CD4-positive, alpha-beta memory T cell (primary cell): ENCODE results near the gene PNN. TPM values are rescaled to one million over a fixed set of nuclear protein-coding genes. Genes with fewer than 3 reads are reported as not detected.
"Not testable (repeated sequence)": the region's sequence is repeated elsewhere in the genome, so short reads cannot be mapped to it uniquely, and the experiment has no call there.

ENCODE experiments used
- CTCF ChIA-PET: fragments of 350-600 bp; sonication (Branson Sonifier 250); formaldehyde crosslinking; loops from one replicate; lab custom pipeline; 2021; ENCODE audit warnings: inconsistent platforms; ENCODE audit not compliant: partially characterized antibody; lab: Charles Lee
- POLR2A ChIA-PET: fragments of 350-600 bp; sonication (Branson Sonifier 250); formaldehyde crosslinking; loops from one replicate; lab custom pipeline; 2021; ENCODE audit not compliant: partially characterized antibody; lab: Charles Lee
- DNase-seq, 5 donors: peaks; one replicate each; pipeline versions ENCODE4 v3.0.0 to v3.0.0-alpha.2; 2020 to 2022; ENCODE audit warnings: mixed read lengths in 1 of 5
- H3K27ac ChIP-seq: one replicate; pipeline ENCODE4 v1.7.0; 2013; ENCODE audit warnings: low read depth, low read length
- H3K27me3 ChIP-seq: 2 replicates; pipeline ENCODE4 v1.7.0; 2013; ENCODE audit warnings: mild to moderate bottlenecking, low read length, moderate library complexity; ENCODE audit not compliant: insufficient read depth
- H3K36me3 ChIP-seq: 2 replicates; pipeline ENCODE4 v1.7.0; 2013; ENCODE audit warnings: mild to moderate bottlenecking, low read length, moderate library complexity; ENCODE audit not compliant: insufficient read depth
- H3K4me1 ChIP-seq: 2 replicates; pipeline ENCODE4 v1.7.0; 2013; ENCODE audit warnings: mild to moderate bottlenecking, low read length, moderate library complexity; ENCODE audit not compliant: insufficient read depth
- H3K4me3 ChIP-seq, 2 donors: one replicate each; pipeline ENCODE4 v1.7.0; 2013; ENCODE audit warnings: low read length in 2 of 2, mild to moderate bottlenecking in 1 of 2
- H3K9me3 ChIP-seq, 2 donors: one replicate each; pipeline ENCODE4 v1.7.0; 2013; ENCODE audit warnings: low read length in 2 of 2, control low read depth in 1 of 2; ENCODE audit not compliant: control insufficient read depth in 1 of 2
- H3K27ac Mint-ChIP-seq, 7 donors: one replicate each; pipeline ENCODE4 v1.8.0; 2020 to 2021; ENCODE audit warnings: mixed read lengths in 7 of 7, mild to moderate bottlenecking in 6 of 7, inconsistent platforms in 3 of 7, moderate library complexity in 3 of 7
- H3K27me3 Mint-ChIP-seq, 2 donors: one replicate each; pipeline ENCODE4 v1.8.0; 2020 to 2021; ENCODE audit warnings: mixed read lengths in 2 of 2
- H3K36me3 Mint-ChIP-seq, 2 donors: one replicate each; pipeline ENCODE4 v1.8.0; 2020 to 2021; ENCODE audit warnings: mixed read lengths in 2 of 2, inconsistent platforms in 1 of 2, mild to moderate bottlenecking in 1 of 2
- H3K4me1 Mint-ChIP-seq, 4 donors: one replicate each; pipeline ENCODE4 v1.8.0; 2020 to 2021; ENCODE audit warnings: mixed read lengths in 4 of 4, mild to moderate bottlenecking in 1 of 4
- H3K4me3 Mint-ChIP-seq, 8 donors: one replicate each; pipeline ENCODE4 v1.8.0; 2020 to 2021; ENCODE audit warnings: mixed read lengths in 8 of 8, mild to moderate bottlenecking in 7 of 8, moderate library complexity in 6 of 8, inconsistent platforms in 3 of 8
- H3K9me3 Mint-ChIP-seq, 8 donors: one replicate each; pipeline ENCODE4 v1.8.0; 2020 to 2021; ENCODE audit warnings: mixed read lengths in 8 of 8, mild to moderate bottlenecking in 5 of 8, inconsistent platforms in 3 of 8, moderate library complexity in 1 of 8
- intact Hi-C: fragments of 100-400 bp; cut with micrococcal nuclease; formaldehyde crosslinking; loops from one replicate; pipeline ENCODE4 v1.15.1; 2023
- polyA plus RNA-seq, 2 donors: library from polyadenylated mRNA; unstranded; fragments of 300-500 nt; fragmentation: Illumina TruSeq; gene quantifications; one replicate each; pipeline ENCODE4 v1.2.3, GENCODE V29; 2021
- total RNA-seq, 2 experiments: library from RNA; stranded (reverse); gene quantifications; one replicate each; pipeline ENCODE4 v1.2.3, GENCODE V29; 2021

The PNN gene
- total and polyA plus RNA-seq, 4 experiments from 2014 or later, result 10.3 to 93.8 (median 60.9) TPM

DNA sequence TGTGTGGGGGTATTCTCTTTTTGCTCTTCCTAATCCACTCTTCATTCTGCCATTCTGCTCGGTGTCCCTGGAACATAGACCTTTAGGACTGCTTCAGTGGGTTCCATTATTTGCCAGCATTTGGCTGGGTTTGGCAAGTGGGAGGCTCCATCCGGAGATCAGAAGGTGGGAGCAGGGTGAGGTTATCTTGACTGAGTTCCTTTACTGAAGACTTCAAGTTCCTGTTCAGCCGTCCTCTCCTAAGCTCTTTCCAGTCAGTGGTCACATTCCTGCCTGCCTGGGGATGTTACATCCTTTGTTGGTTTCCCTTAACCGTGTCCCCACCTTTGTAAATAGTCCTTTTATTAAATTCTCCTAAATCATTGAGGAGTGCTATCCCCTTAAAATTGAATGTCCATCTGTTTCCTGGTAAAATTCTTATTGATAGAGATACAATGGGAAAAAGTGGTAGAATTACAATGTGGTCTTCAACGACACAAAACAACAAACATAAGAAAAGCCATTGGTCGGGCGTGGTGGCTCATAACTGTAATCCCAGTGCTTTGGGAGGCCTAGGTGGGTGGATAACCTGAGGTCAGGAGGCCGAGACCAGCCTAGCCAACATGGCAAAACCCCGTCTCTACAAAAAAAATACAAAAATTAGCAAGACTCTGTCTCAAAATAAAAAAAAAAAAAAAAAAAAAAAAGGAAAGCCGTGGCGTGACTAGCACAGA, 53.6 kb downstream of the PNN start:
- Histone ChIP-seq H3K9me3 (no peaks in the 10 kb centered on the region), H3K27ac (peak overlapping the region; percentile 42), H3K4me3 (no peak overlapping the region), H3K36me3 (no peaks in the 10 kb centered on the region), H3K27me3 (no peaks in the 10 kb centered on the region), H3K4me1 (peaks cover 29% of the 10 kb centered on the region)
- intact Hi-C loops, result loop anchor here (1.0 to 2.0 kb wide), 3 partner anchors 38 to 204 kb away; partner anchors contain the start of genes FBXO33 and PNN
- Mint-ChIP-seq H3K4me3 (peak overlapping the region in 6 of 8 donors; percentile 30 to 65 (median 50)), H3K27me3 (peaks cover 1% of the 10 kb centered on the region in 2 donors), H3K9me3 (no peaks in the 10 kb centered on the region), H3K4me1 (peaks cover 18 to 37% (median 31%) of the 10 kb centered on the region in 4 donors), H3K36me3 (no peaks in the 10 kb centered on the region), H3K27ac (peak overlapping the region; percentile 81 to 94 (median 91))
- DNase-seq, result no peak
- ChIA-PET POLR2A (interaction anchor here (0.6 to 2.6 kb wide), 8 partner anchors 11 to 203 kb away, joined by 3 to 35 read pairs (median 6); partner anchors contain the start of genes FBXO33, PNN and TRAPPC6B), CTCF (interaction anchor here (0.7 to 2.0 kb wide), 5 partner anchors 9 to 205 kb away, joined by 3 to 7 read pairs (median 4); no protein-coding TSS in a partner anchor)

DNA sequence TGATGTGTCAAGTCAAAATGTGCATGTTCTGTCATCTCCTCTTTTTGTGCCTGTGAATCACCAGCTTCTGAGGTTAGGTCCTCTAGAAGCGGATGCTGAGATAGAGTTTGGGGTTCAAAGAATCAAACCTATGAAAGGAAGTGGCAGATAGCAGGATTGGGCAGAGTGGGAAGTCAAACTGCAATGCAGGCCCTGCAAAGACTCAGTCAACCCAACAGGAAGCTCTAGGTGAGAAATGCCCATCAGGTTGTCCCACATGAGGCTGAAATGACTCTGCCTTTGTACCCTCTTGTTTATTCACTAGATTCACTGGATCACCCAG, 54.1 kb downstream of the PNN start:
- Histone ChIP-seq H3K9me3 (no peaks in the 10 kb centered on the region), H3K27me3 (no peaks in the 10 kb centered on the region), H3K4me3 (no peak overlapping the region), H3K4me1 (peaks cover 34% of the 10 kb centered on the region), H3K36me3 (no peaks in the 10 kb centered on the region), H3K27ac (peak overlapping the region; percentile 42)
- H3K4me1 Mint-ChIP-seq, result peaks cover 21 to 37% (median 31%) of the 10 kb centered on the region in 4 donors
- ChIA-PET POLR2A (interaction anchor here (0.5 to 2.6 kb wide), 11 partner anchors 10 to 203 kb away, joined by 3 to 35 read pairs (median 4); partner anchors contain the start of genes FBXO33, GEMIN2, PNN and TRAPPC6B), CTCF (interaction anchor here (0.7 to 2.0 kb wide), 5 partner anchors 9 to 195 kb away, joined by 3 to 7 read pairs (median 4); no protein-coding TSS in a partner anchor)
- H3K27ac Mint-ChIP-seq, result peak overlapping the region; percentile 81 to 94 (median 91)
- H3K27me3 Mint-ChIP-seq, result no peaks in the 10 kb centered on the region
- intact Hi-C loops, result loop anchor here (1.0 to 2.0 kb wide), 3 partner anchors 37 to 204 kb away; partner anchors contain the start of genes FBXO33 and PNN
- no peaks in the 10 kb centered on the region for H3K9me3 Mint-ChIP-seq
- H3K36me3 Mint-ChIP-seq, result no peaks in the 10 kb centered on the region
- H3K4me3 Mint-ChIP-seq, result peak overlapping the region in 7 of 8 donors; percentile 0 to 65 (median 44)
- DNase-seq, result peak; percentile 56 to 80 (median 64)

DNA sequence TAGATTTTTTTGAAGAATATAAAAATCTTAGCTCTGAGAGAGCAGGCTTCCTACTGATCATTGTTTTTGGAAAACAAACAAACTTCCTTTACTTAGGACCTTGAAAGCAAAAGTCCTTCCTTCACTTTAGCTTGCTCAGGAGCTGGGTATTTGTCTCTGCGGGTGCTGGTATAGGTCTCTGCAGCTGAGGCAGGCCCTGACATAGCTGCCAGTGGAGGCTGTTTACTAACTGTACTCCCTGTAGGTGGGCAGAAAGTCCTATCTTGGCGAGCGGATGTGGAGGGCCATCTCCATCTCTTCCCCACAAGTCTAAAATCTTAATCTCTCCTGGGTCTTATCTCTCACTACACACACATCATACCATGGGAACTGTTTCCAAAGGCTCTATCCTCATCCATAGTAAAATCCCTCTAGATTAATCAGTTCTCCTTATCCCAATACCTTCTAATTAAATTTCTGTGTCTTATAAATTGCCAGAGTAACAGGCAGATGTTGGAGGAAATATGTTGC, 54.6 kb downstream of the PNN start:
- Histone ChIP-seq H3K4me3 (no peak overlapping the region), H3K27me3 (no peaks in the 10 kb centered on the region), H3K27ac (peak overlapping the region; percentile 42), H3K9me3 (no peaks in the 10 kb centered on the region), H3K36me3 (no peaks in the 10 kb centered on the region), H3K4me1 (peaks cover 35% of the 10 kb centered on the region)
- Mint-ChIP-seq H3K9me3 (no peaks in the 10 kb centered on the region), H3K4me3 (no peak overlapping the region), H3K4me1 (peaks cover 21 to 37% (median 31%) of the 10 kb centered on the region in 4 donors), H3K27ac (peak overlapping the region in 6 of 7 donors; percentile 42 to 93 (median 82)), H3K27me3 (no peaks in the 10 kb centered on the region), H3K36me3 (no peaks in the 10 kb centered on the region)
- intact Hi-C loops, result loop anchor here (1.0 to 2.0 kb wide), 3 partner anchors 37 to 203 kb away; partner anchors contain the start of genes FBXO33 and PNN
- DNase-seq, result no peak
- ChIA-PET CTCF (interaction anchor here (0.7 to 2.0 kb wide), 4 partner anchors 10 to 195 kb away, joined by 3 to 7 read pairs (median 4); no protein-coding TSS in a partner anchor), POLR2A (interaction anchor here (0.5 to 2.6 kb wide), 11 partner anchors 10 to 202 kb away, joined by 3 to 35 read pairs (median 4); partner anchors contain the start of genes FBXO33, GEMIN2, PNN and TRAPPC6B)

DNA sequence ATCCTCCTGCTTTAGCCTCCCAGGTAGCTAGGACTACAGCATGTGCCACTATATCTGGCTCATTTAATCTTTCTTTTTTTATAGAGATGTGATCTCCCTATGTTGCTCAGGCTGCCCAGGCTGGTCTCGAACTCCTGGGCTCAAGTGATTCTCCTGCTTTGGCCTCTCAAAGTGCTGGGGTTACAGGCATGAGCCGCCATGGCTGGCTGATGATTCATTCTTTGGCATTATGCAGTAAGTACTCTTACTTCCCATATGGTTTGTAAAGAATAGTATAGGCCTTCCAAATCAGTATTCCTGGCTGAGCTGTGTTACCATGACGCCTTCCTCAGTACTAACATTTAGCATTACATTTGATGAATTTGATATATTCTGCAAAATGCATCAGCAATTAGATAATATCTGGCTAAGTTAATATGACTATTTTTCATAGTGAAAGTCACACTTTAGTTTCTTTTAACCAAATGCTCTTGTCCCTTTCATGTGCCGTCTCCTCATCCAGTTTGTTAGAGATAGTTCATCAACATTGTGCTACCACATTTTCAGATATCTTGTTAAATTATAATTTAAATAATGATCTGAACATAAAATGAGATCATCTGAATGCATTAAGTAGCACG, 55.5 kb downstream of the PNN start:
- Mint-ChIP-seq H3K4me3 (no peak overlapping the region), H3K4me1 (peaks cover 21 to 37% (median 31%) of the 10 kb centered on the region in 4 donors), H3K27ac (peak overlapping the region; percentile 29 to 90 (median 53)), H3K27me3 (no peaks in the 10 kb centered on the region), H3K9me3 (no peaks in the 10 kb centered on the region), H3K36me3 (no peaks in the 10 kb centered on the region)
- intact Hi-C loops, result no loop called here
- no peak for DNase-seq
- no peaks in the 10 kb centered on the region for H3K27me3 ChIP-seq
- H3K9me3 ChIP-seq, result no peaks in the 10 kb centered on the region
- H3K4me1 ChIP-seq, result peaks cover 35% of the 10 kb centered on the region
- no peak overlapping the region for H3K27ac ChIP-seq
- ChIA-PET POLR2A (interaction anchor here (2.4 kb wide), 1 partner anchor 36 kb away, joined by 7 read pairs; no protein-coding TSS in a partner anchor), CTCF (interaction anchor here (1.2 to 2.1 kb wide), 5 partner anchors 11 to 196 kb away, joined by 3 to 9 read pairs (median 3); no protein-coding TSS in a partner anchor)
- no peaks in the 10 kb centered on the region for H3K36me3 ChIP-seq
- H3K4me3 ChIP-seq, result no peak overlapping the region

DNA sequence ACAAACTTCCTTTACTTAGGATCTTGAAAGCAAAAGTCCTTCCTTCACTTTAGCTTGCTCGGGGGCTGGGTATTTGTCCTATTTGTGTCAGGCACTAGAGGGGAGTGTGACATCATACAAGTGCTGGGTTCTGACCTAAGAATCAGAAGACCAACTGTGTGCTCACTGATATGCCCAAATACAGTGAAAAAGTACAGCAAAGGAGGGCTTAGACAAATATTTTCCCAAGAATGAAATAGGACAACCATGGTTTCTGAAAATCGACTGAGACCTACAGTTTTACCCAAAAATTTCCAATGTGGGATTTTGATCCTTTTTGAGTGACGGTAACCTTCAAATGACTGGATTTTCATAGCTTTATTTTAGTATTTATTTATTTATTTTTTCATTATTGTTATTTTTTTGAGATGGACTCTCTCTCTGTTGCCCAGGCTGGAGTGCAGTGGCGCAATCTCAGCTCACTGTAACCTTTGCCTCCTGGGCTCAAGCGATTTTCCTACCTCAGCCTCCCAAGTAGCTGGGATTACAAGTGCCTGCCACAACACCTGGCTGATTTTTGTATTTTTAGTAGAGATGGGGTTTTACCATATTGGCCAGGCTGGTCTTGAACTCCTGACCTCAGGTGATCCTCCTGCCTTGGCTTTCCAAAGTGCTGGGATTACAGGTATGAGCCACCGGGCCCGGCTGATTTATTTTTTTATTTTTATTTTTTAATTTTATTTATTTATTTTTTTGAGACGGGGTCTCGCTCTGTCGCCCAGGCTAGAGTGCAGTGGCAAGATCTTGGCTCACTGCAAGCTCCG, 56.9 kb downstream of the PNN start:
- H3K36me3 Mint-ChIP-seq, H3K4me3 ChIP-seq, H3K9me3 ChIP-seq, H3K27me3 Mint-ChIP-seq, H3K27me3 ChIP-seq, H3K9me3 Mint-ChIP-seq, intact Hi-C loops, H3K27ac ChIP-seq, H3K4me3 Mint-ChIP-seq, H3K36me3 ChIP-seq: not testable (repeated sequence)
- ChIA-PET CTCF (interaction anchor here (0.7 to 2.1 kb wide), 13 partner anchors 13 to 200 kb away, joined by 3 to 9 read pairs (median 3); no protein-coding TSS in a partner anchor), POLR2A (interaction anchor here (1.0 to 2.4 kb wide), 4 partner anchors 35 to 200 kb away, joined by 3 to 11 read pairs (median 6); partner anchors contain the start of genes FBXO33, PNN and TRAPPC6B)
- peaks cover 35% of the 10 kb centered on the region for H3K4me1 ChIP-seq
- peak in 4 of 5 donors; percentile 15 to 35 (median 28) for DNase-seq
- peaks cover 24 to 37% (median 31%) of the 10 kb centered on the region in 4 donors for H3K4me1 Mint-ChIP-seq
- peak overlapping the region; percentile 5 to 74 (median 36) for H3K27ac Mint-ChIP-seq
